ENCODE data around the gene EPG5.
"Not testable (repeated sequence)": the region's sequence is repeated elsewhere in the genome, so short reads cannot be mapped to it uniquely, and the experiment has no call there.

Gene EPG5

DNA sequence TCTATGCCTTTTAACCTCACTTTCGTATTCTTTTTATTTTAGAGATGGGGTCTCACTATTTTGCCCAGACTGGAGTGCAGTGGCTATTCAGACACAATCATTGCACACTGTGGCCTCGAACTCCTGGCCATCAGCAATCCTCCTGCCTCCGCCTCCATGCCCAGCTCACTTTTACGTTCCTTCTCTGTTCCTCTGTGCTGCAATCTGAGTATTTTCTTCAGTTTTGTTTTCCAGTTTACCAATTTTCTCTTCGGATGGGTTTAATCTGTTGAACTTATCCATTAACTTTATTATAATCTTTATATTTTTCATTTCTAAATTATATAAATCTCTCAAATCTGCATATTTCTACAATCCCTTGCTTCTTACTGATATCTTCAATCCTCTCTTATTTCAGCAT, 103.0 kb downstream of the EPG5 start:
- no peak for DNase-seq

GRCh38 chr18:45863469-45863868, 103.7 kb downstream of the EPG5 start:
- DNase-seq, result no peak

DNA sequence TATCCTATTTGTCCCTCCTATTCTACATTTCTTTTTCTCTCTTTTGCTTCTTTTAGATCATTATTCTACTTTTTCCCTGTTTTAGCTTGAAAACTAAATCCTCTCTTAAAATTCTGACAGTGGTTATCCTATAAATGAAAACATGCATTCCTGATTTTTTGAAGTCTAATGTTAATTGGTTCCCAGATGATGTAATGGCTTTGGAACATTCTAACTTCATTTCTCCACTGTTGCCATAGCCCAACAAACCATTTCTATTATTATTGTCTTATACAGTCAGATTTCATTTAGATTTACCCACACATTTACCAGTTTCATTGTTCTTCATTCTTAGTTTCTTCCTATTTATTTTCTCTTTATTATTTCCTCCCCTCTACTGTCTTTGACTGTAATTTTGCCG, 105.2 kb downstream of the EPG5 start:
- no peak for DNase-seq

- DNase-seq, result no peak
Observed at GRCh38 chr18:45860971-45861370, 106.2 kb downstream of the EPG5 start.

DNA sequence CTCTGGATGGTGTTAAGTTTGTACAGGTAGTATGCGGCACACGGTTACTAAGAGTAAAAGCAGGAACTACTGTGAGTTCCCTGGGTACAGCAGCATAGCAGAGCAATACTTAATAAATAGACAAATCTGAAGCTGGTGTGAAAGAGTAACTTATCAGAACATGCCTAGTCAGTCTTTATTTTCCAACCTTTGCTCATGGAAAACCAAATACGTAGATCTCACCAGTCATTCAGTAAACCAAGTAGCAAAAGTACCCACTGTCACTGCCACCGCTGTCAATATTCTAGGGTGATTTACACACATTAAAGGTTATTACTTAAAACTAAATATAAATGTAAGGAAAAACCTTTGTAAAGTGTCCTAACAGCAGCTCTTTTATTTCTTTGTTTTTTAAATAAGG, 106.6 kb downstream of the EPG5 start:
- DNase-seq, result no peak

DNA sequence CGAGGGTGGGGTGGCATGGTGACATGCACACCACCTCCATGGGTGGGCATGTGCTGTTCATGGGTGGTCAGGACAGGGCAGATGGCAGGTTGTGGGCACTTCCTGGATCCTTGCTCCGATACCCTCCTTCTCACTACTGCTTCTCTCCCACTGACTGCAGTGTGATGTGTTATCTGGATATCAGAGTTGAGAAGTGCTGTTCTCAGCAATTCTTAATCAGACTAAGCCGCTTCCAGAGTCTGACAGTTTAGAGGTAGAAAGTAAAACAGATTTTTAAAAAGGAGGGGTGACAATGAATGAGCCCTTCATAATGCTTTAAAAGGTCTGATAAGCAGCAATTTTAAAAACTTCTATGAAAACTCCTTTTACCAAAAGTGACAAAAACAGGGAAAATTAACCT, 107.8 kb downstream of the EPG5 start:
- DNase-seq, result no peak

DNA sequence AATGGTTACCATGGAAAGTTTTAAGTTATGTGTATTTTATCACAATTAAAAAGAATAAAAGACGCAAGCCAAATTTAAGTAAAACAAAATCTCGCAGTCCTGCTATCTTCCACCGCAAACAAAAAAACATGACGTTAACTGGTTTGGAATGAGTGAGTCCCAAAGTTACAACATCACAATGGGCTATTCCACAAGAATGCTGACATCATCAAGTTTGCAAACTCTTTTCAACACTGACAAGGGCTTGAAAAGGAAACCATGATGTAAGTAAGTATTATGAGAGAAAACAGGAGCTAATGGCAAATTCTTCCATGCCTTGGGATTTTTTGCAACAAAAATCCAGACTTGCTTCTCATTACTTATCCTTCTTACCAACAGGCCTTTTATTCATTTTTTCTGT, 110.6 kb downstream of the EPG5 start:
- DNase-seq, result no peak

GRCh38 chr18:45854036-45854586, 113.0 kb downstream of the EPG5 start:
- no peak for DNase-seq

DNA sequence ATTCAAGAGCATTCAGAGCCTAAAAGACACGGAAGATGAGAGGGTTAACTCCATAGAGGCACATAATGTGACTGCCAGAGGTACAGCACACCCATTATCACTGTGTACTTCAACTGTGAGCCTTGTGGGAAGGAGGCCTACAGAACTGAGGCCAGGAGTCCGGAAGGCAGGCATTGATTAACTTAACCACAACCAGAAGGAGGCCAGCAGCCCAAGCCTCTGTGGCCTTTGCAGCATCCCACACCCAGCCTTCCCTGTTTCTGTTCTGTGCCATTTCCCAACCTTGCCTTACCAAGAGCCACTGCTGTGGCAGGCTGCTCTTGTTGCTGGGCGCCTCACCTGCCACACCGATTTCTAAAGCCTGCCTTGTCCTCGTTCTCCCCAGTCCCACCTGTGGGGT, 114.5 kb downstream of the EPG5 start:
- no peak for DNase-seq

DNA sequence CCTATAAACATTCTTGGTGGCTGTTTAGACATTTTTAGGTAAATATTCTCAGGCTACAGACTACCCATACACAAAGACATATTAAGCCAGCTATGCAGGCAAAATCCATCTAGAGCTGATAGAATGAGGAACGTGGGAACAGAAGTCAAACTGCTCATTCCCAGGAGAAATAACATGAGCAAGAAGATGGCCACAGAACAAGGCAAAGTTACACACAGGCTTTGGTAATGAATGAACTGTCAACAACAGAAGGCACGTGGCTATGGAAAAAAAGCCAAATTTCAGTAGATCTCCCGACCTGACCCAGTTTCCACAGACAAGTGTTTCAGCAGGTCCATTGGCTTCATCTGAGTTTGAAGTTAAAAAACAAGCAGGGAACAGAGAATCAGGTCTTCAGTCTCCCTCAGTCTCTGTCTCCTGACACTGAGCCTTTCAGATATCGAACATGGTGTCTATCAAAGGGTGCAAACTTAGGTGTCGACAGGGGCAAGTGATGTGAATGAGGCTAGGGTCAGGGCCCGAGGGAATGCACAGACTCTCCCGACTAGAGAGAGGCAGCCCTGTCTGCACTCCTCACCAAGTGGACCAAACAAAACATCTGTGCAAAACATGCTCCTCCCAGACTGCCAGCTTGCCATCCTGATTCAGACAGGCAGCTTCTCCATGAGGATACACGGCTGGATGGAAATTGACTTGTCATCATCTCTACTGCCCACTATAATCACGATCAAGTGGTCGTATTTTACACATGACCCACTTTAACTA, 115.8 kb downstream of the EPG5 start:
- DNase-seq, result no peak

DNA sequence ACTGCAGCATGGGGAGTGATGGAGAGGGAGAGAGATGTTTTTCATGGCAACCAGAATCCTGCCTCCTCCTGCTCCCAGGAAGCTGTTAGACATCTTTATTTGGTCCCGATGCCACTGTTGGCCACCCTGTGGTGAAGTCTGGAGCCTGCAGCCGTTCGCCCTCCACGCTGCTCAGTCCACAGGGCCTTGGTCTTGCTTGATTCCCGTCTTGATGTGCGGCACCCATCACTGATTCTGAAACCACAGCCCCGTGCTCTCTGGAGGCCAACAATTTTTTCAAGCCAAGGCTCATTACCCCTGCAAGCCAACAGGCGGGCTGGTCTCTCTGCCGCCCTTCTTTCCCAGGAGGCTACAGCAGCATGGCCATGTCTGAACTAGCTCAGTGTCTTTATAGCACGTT, 117.1 kb downstream of the EPG5 start:
- no peak for DNase-seq

GRCh38 chr18:45849529-45849928, 117.6 kb downstream of the EPG5 start:
- DNase-seq, result no peak

DNA sequence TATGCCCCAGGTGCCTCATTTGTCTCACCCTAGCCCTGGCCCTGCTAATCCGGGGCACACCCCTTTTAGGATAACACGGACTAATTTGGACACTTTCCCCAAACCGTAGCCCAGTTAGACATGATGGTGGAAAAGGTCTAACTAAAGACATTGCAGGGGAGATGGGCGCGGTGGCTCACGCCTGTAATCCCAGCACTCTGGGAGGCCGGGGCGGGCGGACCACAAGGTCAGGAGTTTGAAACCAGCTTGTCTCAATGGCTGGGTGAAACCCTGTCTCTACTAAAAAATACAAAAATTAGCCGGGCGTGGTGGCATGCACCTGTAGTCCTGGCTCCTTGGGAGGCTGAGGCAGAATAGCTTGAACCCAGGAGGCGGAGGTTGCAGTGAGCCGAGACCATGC, 118.5 kb downstream of the EPG5 start:
- not testable (repeated sequence) for DNase-seq

DNA sequence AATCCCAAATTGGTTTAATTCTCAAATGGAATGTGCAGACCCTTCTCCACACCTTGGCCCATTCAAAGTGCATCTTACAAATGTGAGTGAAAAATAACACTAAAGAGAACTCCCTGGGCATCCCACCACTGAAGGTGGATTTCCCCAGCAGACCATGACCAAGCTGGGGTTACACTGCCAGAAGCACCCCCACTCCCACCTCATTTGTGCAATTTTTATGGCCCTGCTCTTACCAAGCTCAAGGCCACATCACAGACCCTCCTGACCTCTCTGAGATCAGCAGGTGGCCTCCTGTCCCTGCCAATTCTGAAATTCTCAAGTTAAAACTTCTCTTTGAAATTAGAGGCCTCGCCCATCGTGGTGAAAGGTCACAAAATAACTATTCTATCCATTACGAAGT, 120.0 kb downstream of the EPG5 start:
- no peak for DNase-seq

GRCh38 chr18:45845410-45845809, 121.7 kb downstream of the EPG5 start:
- no peak for DNase-seq

DNA sequence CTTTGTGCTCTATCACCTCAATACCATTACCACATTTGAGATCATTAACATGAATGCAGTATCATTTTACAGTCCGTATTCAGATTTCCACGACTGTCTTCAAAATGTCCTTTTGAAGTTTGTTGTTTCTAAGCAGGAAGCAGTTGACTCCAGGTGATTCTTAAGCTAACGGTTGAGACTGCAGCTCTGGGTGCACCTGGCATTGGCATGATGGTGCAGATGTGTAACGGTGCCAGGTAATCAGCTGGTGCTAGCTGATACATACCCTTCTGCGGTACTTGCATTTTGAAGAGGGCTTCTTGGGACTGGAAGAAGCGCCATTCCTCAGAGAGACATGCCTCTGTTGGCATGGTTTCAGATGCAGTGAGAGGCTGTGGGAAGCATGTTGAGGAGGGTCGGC, 122.2 kb downstream of the EPG5 start:
- DNase-seq, result no peak

- DNase-seq, result no peak
Observed at GRCh38 chr18:45843019-45843418, 124.1 kb downstream of the EPG5 start.

DNA sequence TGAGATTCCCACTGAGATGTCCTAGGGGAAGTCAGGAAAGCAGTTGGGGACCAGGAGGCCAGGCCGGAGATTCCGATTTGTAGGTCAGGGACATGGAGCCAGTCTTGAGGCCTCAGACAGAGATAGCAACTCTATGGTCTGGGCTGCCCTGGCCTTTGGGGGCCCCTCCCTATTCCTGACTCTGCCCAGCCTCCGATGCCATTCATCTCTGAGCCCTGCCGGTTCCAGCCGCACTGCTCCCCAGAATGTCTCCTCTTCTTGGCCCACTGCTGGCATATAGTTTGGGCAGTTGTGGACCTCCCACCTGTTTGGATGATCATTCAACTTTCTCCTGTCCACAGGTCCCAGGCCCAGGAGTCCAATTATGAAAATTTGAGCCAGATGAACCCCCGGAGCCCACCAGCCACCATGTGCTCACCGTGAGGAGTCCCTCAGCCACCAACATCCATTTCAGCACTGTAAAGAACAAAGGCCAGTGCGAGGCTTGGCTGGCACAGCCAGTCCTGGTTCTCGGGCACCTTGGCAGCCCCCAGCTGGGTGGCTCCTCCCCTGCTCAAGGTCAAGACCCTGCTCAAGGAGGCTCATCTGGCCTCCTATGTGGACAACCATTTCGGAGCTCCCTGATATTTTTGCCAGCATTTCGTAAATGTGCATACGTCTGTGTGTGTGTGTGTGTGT, 125.2 kb downstream of the EPG5 start:
- no peak for DNase-seq

- DNase-seq, result no peak
Observed at GRCh38 chr18:45841060-45841764, 125.9 kb downstream of the EPG5 start.

- DNase-seq, result no peak
Observed at GRCh38 chr18:45839414-45840395, 127.4 kb downstream of the EPG5 start.

GRCh38 chr18:45838302-45839070, 128.6 kb downstream of the EPG5 start:
- DNase-seq, result no peak
